Superior temporal gyrus (tissue), 1 donor: ENCODE measurements around the gene MYOCD.

Source experiments
- DNase-seq: peaks from one replicate; pipeline ENCODE4 v3.0.0-alpha.2; 2016; ENCODE audit errors: extremely low spot score

Gene MYOCD

GRCh38 chr17:12712941-12713340 is 47.3 kb downstream of the MYOCD start:
- no peak for DNase-seq

- DNase-seq = no peak
Measured at GRCh38 chr17:12719948-12720347, 54.3 kb downstream of the MYOCD start.

GRCh38 chr17:12721581-12721980 is 55.9 kb downstream of the MYOCD start:
- no peak for DNase-seq

GRCh38 chr17:12722282-12722681 is 56.6 kb downstream of the MYOCD start:
- DNase-seq = no peak

- DNase-seq = no peak
Measured at GRCh38 chr17:12726131-12726530, 60.4 kb downstream of the MYOCD start.

- no peak for DNase-seq
Measured at GRCh38 chr17:12727076-12727760, 61.5 kb downstream of the MYOCD start.

GRCh38 chr17:12727881-12728280 is 62.2 kb downstream of the MYOCD start:
- DNase-seq = no peak

GRCh38 chr17:12729086-12729485 is 63.4 kb downstream of the MYOCD start:
- DNase-seq = no peak

GRCh38 chr17:12730421-12730820 is 64.7 kb downstream of the MYOCD start:
- no peak for DNase-seq

- DNase-seq = no peak
Measured at GRCh38 chr17:12730931-12731521, 65.3 kb downstream of the MYOCD start.

- DNase-seq = no peak
Measured at GRCh38 chr17:12731839-12732238, 66.1 kb downstream of the MYOCD start.

- no peak for DNase-seq
Measured at GRCh38 chr17:12732366-12732765, 66.7 kb downstream of the MYOCD start.

- DNase-seq = no peak
Measured at GRCh38 chr17:12734926-12735325, 69.2 kb downstream of the MYOCD start.

- no peak for DNase-seq
Measured at GRCh38 chr17:12735517-12735916, 69.8 kb downstream of the MYOCD start.

GRCh38 chr17:12736526-12736925 is 70.8 kb downstream of the MYOCD start:
- no peak for DNase-seq

- no peak for DNase-seq
Measured at GRCh38 chr17:12737740-12738469, 72.2 kb downstream of the MYOCD start.

- no peak for DNase-seq
Measured at GRCh38 chr17:12738624-12739023, 72.9 kb downstream of the MYOCD start.

GRCh38 chr17:12739500-12739899 is 73.8 kb downstream of the MYOCD start:
- no peak for DNase-seq

GRCh38 chr17:12743046-12743445 is 77.4 kb downstream of the MYOCD start:
- DNase-seq = no peak

GRCh38 chr17:12744298-12744697 is 78.6 kb downstream of the MYOCD start:
- no peak for DNase-seq

GRCh38 chr17:12744786-12745185 is 79.1 kb downstream of the MYOCD start:
- no peak for DNase-seq

GRCh38 chr17:12745486-12745885 is 79.8 kb downstream of the MYOCD start:
- no peak for DNase-seq

GRCh38 chr17:12756786-12757185 is 91.1 kb downstream of the MYOCD start:
- no peak for DNase-seq
